ENCODE data around the gene JUNB.

The JUNB gene

DNA sequence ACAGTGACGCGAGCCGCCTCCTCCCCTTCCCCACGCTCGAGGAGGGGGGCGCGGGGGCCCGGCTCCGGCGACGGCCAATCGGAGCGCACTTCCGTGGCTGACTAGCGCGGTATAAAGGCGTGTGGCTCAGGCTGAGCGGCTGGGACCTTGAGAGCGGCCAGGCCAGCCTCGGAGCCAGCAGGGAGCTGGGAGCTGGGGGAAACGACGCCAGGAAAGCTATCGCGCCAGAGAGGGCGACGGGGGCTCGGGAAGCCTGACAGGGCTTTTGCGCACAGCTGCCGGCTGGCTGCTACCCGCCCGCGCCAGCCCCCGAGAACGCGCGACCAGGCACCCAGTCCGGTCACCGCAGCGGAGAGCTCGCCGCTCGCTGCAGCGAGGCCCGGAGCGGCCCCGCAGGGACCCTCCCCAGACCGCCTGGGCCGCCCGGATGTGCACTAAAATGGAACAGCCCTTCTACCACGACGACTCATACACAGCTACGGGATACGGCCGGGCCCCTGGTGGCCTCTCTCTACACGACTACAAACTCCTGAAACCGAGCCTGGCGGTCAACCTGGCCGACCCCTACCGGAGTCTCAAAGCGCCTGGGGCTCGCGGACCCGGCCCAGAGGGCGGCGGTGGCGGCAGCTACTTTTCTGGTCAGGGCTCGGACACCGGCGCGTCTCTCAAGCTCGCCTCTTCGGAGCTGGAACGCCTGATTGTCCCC, at the start of gene JUNB:
Gene JUNB (plus strand): TSS at position 142 of the 706 bp plus-strand sequence. CDS start 286 bp downstream, at position 428.
- TF ChIP-seq, protein P1, sequence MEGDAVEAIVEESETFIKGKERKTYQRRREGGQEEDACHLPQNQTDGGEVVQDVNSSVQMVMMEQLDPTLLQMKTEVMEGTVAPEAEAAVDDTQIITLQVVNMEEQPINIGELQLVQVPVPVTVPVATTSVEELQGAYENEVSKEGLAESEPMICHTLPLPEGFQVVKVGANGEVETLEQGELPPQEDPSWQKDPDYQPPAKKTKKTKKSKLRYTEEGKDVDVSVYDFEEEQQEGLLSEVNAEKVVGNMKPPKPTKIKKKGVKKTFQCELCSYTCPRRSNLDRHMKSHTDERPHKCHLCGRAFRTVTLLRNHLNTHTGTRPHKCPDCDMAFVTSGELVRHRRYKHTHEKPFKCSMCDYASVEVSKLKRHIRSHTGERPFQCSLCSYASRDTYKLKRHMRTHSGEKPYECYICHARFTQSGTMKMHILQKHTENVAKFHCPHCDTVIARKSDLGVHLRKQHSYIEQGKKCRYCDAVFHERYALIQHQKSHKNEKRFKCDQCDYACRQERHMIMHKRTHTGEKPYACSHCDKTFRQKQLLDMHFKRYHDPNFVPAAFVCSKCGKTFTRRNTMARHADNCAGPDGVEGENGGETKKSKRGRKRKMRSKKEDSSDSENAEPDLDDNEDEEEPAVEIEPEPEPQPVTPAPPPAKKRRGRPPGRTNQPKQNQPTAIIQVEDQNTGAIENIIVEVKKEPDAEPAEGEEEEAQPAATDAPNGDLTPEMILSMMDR (IDR thresholded peaks at IDR 0.05; ENCODE audit: low read depth, low read length, missing control alignments), result peak; percentile 16
- Histone ChIP-seq H3K27me3 (replicated peaks) (no peaks in the 10 kb centered on the region), H3K36me3 (replicated peaks) (peaks cover 2% of the 10 kb centered on the region), H3K27ac (peak within 1 kb of the TSS; percentile 89), H3K4me3 (ENCODE audit: low read depth, low read length) (peak within 1 kb of the TSS; percentile 98)
- DNase-seq, result peak; percentile 94
- in situ Hi-C loops (cut with HindIII; ENCODE audit: low pct_ligation_motif_present, low sequenced_read_pairs), result no loop called here

DNA sequence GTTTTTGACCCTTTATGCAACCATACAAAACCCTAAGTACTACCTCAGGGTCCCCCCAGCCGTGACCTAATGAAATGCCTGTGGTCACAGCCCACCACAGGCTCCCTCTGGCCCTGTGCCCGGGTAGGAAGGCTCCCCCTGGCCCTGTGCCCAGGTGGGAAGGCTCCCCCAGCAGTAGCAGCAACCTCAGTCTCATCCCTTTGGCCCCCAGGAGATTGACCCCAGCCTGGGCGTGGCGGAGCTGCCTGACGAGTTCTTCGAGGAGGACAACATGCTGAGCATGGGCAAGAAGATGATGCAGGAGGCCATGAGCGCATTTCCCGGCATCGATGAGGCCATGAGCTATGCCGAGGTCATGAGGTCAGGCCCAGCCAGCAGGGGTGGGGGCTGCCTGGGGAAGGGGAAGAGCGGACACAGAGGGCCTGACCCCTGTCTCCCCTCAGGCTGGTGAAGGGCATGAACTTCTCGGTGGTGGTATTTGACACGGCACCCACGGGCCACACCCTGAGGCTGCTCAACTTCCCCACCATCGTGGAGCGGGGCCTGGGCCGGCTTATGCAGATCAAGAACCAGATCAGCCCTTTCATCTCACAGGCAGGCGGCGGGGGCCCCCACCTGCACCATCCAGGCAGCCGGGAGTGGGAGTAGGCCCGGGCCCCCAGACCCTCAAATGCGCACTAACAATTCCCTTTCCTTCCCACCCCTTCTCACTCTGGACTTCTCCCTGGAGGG, 46.0 kb upstream of the JUNB start:
- TF ChIP-seq, protein P1 (IDR thresholded peaks at IDR 0.05; ENCODE audit: low read depth, low read length, missing control alignments), result no peak
- in situ Hi-C loops (cut with HindIII; ENCODE audit: low pct_ligation_motif_present, low sequenced_read_pairs), result no loop called here
- Histone ChIP-seq H3K4me3 (ENCODE audit: low read depth, low read length) (no peak overlapping the region), H3K27ac (no peak overlapping the region), H3K36me3 (replicated peaks) (peaks cover 20% of the 10 kb centered on the region), H3K27me3 (replicated peaks) (no peaks in the 10 kb centered on the region)
- DNase-seq, result peak; percentile 33

DNA sequence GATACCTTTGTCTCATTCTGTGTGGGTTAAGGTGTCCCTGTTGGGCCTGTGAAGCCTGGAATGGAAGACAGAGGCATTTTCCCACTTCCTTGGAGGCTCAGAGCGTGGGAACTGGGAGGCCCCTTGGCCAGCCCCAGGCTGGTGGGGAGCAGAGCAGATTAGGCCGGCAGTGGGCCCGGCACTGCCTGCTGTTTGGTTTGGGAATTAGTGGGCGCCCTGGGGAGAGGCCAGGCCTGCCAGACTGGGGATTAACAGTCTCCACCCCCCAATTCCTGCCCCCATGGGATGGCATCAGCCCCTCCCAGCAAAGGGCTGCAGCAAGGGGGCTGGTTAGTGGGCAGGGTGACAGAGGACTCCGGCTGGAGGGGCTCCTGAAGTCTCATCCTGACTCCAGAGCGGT, 42.8 kb upstream of the JUNB start:
- no peak overlapping the region for H3K27ac ChIP-seq
- H3K27me3 ChIP-seq (replicated peaks), result peaks cover 8% of the 10 kb centered on the region
- TF ChIP-seq, protein P1 (IDR thresholded peaks at IDR 0.05; ENCODE audit: low read depth, low read length, missing control alignments), result no peak
- DNase-seq, result no peak
- H3K4me3 ChIP-seq (ENCODE audit: low read depth, low read length), result no peak overlapping the region
- in situ Hi-C loops (cut with HindIII; ENCODE audit: low pct_ligation_motif_present, low sequenced_read_pairs), result no loop called here
- H3K36me3 ChIP-seq (replicated peaks), result peaks cover 20% of the 10 kb centered on the region

DNA sequence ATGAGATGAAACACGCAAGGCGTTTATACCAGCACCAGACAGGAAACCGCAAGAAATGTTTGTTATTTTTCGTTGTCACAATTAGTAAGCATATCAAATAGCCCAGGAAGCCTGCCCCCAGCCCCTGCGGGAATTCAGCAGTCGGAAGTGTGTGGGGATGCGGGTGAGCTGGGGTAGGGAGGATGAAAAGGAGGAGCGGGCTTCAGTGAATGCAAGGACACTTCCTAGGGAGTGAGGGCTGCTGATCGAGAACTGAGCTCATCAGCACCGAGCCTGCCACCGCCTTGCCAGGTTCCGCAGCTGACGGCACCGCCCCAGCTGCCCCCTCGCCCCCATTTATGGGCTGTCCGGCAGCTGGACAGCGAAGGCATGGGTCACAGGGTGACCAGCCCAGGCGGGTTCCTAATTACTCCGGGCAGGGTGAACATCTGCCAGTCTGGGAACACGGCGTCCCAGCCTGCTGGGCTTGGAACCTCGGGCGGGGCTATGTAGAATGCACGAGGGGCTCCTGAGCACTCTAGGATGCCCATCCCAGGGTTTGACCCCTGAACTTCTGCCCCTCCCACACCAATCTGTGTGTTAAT, 41.3 kb upstream of the JUNB start:
- TF ChIP-seq, protein P1 (IDR thresholded peaks at IDR 0.05; ENCODE audit: low read depth, low read length, missing control alignments), result no peak
- peak; percentile 39 for DNase-seq
- Histone ChIP-seq H3K4me3 (ENCODE audit: low read depth, low read length) (no peak overlapping the region), H3K36me3 (replicated peaks) (peaks cover 17% of the 10 kb centered on the region), H3K27me3 (replicated peaks) (peaks cover 8% of the 10 kb centered on the region), H3K27ac (no peak overlapping the region)
- in situ Hi-C loops (cut with HindIII; ENCODE audit: low pct_ligation_motif_present, low sequenced_read_pairs), result no loop called here

DNA sequence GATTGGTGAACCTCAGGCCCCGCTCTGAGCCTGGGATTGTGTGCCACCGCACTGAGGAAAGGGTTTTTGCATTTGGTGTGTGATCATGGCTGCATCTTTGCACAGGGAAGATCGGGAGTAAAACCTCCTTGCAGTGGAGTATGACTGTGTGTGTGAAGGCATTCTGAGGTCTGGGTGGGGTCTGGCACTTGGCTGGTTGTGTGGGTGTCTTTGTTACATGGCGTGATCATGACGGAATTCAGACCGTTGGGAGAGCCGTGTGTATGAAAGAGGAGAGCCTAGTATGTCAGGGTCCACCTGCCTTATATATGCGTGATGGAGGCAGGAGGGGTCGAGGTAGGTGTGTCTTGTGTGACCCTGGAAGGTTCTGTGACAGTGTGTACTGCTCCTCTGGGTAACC, 40.4 kb upstream of the JUNB start:
- Histone ChIP-seq H3K27me3 (replicated peaks) (peaks cover 8% of the 10 kb centered on the region), H3K27ac (no peak overlapping the region), H3K36me3 (replicated peaks) (peaks cover 13% of the 10 kb centered on the region), H3K4me3 (ENCODE audit: low read depth, low read length) (no peak overlapping the region)
- DNase-seq, result no peak
- in situ Hi-C loops (cut with HindIII; ENCODE audit: low pct_ligation_motif_present, low sequenced_read_pairs), result no loop called here
- TF ChIP-seq, protein P1 (IDR thresholded peaks at IDR 0.05; ENCODE audit: low read depth, low read length, missing control alignments), result no peak

Data from brain microvascular endothelial cell (primary cell).